ENCODE data around the gene ACCS. TPM values are rescaled to one million over a fixed set of nuclear protein-coding genes. Genes with fewer than 3 reads are reported as not detected.
A peak's percentile ranks its signal among the peaks of the same experiment; 100 is the strongest.

Gene ACCS
- total and polyA plus RNA-seq, 2 of the 4 experiments (the other 2 are of a cell fraction) = 1.8 to 7.3 TPM

GRCh38 chr11:44036811-44037657, 29.0 kb upstream of the ACCS start:
- Histone ChIP-seq H3K4ac (ENCODE audit: low read depth, low read length) (no peak overlapping the region), H2BK15ac (ENCODE audit: low read depth, low read length) (no peak overlapping the region), H2BK120ac (ENCODE audit: low read depth, low read length) (no peak overlapping the region), H3K4me2 (ENCODE audit: low read depth, low read length) (no peak overlapping the region), H2AK9ac (replicated peaks; ENCODE audit: low read depth, low read length, poor library complexity) (peak overlapping the region; percentile 51), H3K14ac (replicated peaks; ENCODE audit: low read depth, low read length) (no peak overlapping the region), H4K8ac (ENCODE audit: low read depth in 2 of 2, low read length in 2 of 2) (no peak overlapping the region), H2BK20ac (ENCODE audit: low read depth, low read length) (no peak overlapping the region), H3K56ac (ENCODE audit: extremely low read depth, insufficient read depth, low read length) (no peak overlapping the region), H3K23ac (ENCODE audit: low read depth, low read length) (no peak overlapping the region), H3K9ac (ENCODE audit: low read depth, low read length) (no peak overlapping the region), H3K4me1 (ENCODE audit: control insufficient read depth, insufficient read depth, low read length) (peaks cover 5% of the 10 kb centered on the region; the same call in 1 of the 2 replicates), H4K91ac (ENCODE audit: insufficient read depth, low read depth, low read length) (no peak overlapping the region), H2AK5ac (ENCODE audit: low read depth, low read length) (no peak overlapping the region), H4K5ac (ENCODE audit: low read depth, low read length) (no peak overlapping the region), H2BK5ac (ENCODE audit: low read depth, low read length, poor library complexity, severe bottlenecking) (no peak overlapping the region), H3K18ac (ENCODE audit: low read depth, low read length) (no peak overlapping the region), H3K79me1 (ENCODE audit: low read depth in 1 of 2, low read length in 2 of 2) (no peaks in the 10 kb centered on the region), H3K27me3 (ENCODE audit: control insufficient read depth, insufficient read depth, low read length) (peaks cover 14% of the 10 kb centered on the region), H3K4me3 (ENCODE audit: insufficient read depth, low read depth, low read length) (no peak overlapping the region), H3K27ac (ENCODE audit: insufficient read depth, low read length) (no peak overlapping the region), H2AFZ (replicated peaks; ENCODE audit: low read length, poor library complexity) (peak overlapping the region; percentile 1), H3K9me1 (ENCODE audit: insufficient read depth, low read length) (peaks cover 2% of the 10 kb centered on the region; the same call in 1 of the 2 replicates), H4K20me1 (ENCODE audit: insufficient read depth, low read length) (no peaks in the 10 kb centered on the region), H3K9me3 (ENCODE audit: control insufficient read depth, insufficient read depth, low read length) (no peaks in the 10 kb centered on the region), H3K36me3 (ENCODE audit: control insufficient read depth, insufficient read depth, low read length) (no peaks in the 10 kb centered on the region)
- in situ Hi-C loops (cut with MboI; ENCODE audit: low sequenced_read_pairs) (no loop called here), intact Hi-C loops (cut with micrococcal nuclease) (loop anchor here (1.0 to 2.0 kb wide), 2 partner anchors 92 to 147 kb away; no protein-coding TSS in a partner anchor), dilution Hi-C loops (cut with HindIII; ENCODE audit: low sequenced_read_pairs, unreplicated experiment) (loop anchor here (25.0 kb wide), 1 partner anchor 125 kb away; no protein-coding TSS in a partner anchor)
- CTCF ChIA-PET = interaction anchor here (0.6 to 1.6 kb wide), 3 partner anchors 132 to 153 kb away, joined by 3 to 8 read pairs (median 3); no protein-coding TSS in a partner anchor
- TF ChIP-seq RAD21 (IDR thresholded peaks at IDR 0.05; ENCODE audit: low read length) (peak; percentile 97), SMC3 (IDR thresholded peaks at IDR 0.05; ENCODE audit: low read depth, low read length) (peak; percentile 97), MXI1 (IDR thresholded peaks at IDR 0.05; ENCODE audit: borderline replicate concordance, low read depth, low read length) (no peak), NFE2L2 (IDR thresholded peaks at IDR 0.05; ENCODE audit: low read depth, low read length) (no peak), POLR2A (IDR thresholded peaks at IDR 0.05; ENCODE audit: low read depth, low read length) (peak; percentile 40; the same call in 1 of the 2 replicates), ELK1 (IDR thresholded peaks at IDR 0.05; ENCODE audit: borderline replicate concordance, low read depth, low read length) (no peak), CTCF (conservative IDR thresholded peaks at IDR 0.05; ENCODE audit: low read depth, low read length) (peak; percentile 94), CEBPB (IDR thresholded peaks at IDR 0.05; ENCODE audit: low read depth, low read length) (no peak)
- WGBS, 2 experiments (ENCODE audit: extremely low coverage in 2 of 2, insufficient read length in 1 of 2) = 20% methylated on average over 5 of the region's 12 CpGs; no CpG with 5 or more reads in 1 of the 2 experiments
- POLR2A ChIA-PET (ENCODE audit: unreplicated experiment) = no interaction called here
- ATAC-seq (ENCODE audit: low read depth) (peak; percentile 99), DNase-seq (peak; percentile 82)
- BruUV-seq (replicated peaks) = no TSS peak

All from IMR-90 (cell line).